ENCODE data around the gene PPP1R15B. TPM values are rescaled to one million over a fixed set of nuclear protein-coding genes. Genes with fewer than 3 reads are reported as not detected.

Gene PPP1R15B
- total RNA-seq (2014; rRNA removed; shearing (Covaris generic); ENCODE audit: low replicate concordance) = 35.0 and 36.8 TPM in 2 replicates

DNA sequence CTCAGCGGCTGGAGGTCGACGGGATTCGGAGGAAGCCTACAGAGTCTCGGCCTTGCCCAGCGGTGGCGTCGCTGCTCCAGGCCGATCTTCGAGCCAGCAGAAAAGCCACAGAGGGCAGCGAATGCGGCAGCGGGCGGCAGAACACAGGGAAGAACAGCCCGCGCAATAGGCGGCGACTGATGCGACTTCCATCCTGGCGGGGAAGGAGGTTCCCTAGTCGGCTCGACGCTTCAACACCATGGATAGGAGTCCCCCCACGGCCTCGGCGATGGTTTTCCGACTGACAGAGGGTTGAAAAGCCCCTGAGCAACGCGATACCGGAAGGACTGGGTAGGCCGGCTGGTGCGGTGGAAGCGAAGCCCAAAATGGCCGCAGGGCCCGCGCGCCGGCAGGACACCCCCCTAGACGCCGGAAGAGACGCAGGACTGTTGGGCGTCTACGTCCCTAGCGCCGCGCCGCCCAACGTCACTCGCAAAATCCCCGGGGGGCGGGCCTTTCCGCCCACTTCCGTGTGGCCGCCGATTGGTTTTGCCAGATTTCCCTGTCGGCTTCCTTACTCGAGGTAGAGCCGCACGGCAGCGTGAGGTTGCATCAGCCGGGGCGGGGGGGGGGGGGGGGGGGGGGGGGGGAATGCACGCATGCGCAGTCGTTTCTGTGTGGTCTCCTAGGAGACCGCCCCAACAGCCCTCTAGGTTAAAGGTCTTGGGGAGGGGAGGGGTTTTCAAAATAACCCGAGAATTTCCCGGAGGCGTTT is at the start of gene PPP1R15B:
PPP1R15B (minus strand) TSS at position 367 of the 754 bp plus-strand sequence. CDS start 406 bp downstream, outside the sequence.
- DNase-seq = peak; percentile 98

DNA sequence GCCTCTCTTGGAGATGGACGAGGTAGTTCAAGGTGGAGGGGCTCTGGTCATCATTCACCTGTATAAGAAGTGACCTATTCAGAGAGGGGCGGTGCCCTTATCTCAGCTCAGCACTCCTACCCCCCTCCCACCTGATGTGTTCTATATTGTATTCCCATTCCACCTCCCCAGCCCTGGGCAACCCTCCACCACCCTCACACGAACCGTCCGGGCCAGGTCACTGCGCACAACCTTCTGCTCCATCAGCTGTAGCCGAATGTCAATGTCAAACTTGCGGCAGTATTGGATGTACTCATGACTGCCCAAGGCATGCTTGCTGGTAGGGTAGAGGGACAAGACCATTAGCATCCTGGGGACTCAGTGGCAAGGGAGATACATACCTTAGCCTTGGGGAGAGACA is 48.7 kb upstream of the PPP1R15B start:
- Histone ChIP-seq H3K36me3 (no peaks in the 10 kb centered on the region; the same call in 1 of the 2 replicates), H3K9me3 (no peaks in the 10 kb centered on the region), H3K27me3 (no peaks in the 10 kb centered on the region)

More for the DNA sequence above, at the start of gene PPP1R15B:
- H3K27me3 ChIP-seq = no peaks in the 10 kb centered on the region
- peak within 1 kb of the TSS; percentile 91 for H3K4me3 ChIP-seq
- H3K9me3 ChIP-seq = no peaks in the 10 kb centered on the region
- peaks cover 45% of the 10 kb centered on the region for H3K36me3 ChIP-seq

DNA sequence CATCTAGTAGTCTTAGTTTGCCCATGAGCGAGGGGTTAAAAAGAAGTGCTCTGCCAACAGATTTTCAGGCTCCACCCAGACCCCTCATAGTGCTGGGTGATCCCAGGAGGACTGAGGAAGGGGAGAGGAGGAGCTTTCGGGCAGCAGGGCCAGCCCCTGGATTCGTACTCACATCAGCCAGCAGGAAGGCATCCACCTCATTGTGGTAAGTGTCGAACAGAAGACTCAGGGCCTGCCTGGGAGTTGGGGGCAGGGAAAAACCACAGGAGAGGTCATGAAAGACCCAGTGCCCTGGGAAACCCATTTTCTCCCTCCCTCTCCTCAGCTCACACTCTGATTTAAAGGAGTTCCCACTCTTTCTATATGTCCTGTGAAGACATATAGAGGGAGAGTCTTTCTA is 48.1 kb upstream of the PPP1R15B start:
- H3K9me3 ChIP-seq = no peaks in the 10 kb centered on the region
- no peaks in the 10 kb centered on the region; the same call in 1 of the 2 replicates for H3K36me3 ChIP-seq

More for the DNA sequence above, 48.7 kb upstream of the PPP1R15B start:
- no peak overlapping the region for H3K4me3 ChIP-seq
- DNase-seq = no peak

DNA sequence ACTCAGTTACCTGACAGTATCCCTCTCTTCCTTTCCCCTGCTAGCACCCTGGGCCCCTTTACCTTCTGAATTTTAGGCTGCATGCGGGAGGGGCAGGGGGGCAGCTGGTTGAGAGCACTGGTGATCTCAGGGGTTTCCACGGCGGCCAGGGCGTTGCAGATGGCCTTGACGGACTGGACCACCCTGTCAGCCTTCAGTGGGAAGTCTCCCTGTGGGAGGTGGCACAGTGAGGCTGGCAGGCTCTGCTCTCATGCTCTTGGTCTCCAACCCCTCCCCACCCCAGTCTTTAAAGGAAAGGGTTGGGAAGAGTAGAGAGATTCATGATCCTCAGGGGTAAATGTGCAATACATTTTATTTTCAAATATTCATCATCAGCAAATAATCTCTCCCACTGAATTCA is 46.0 kb upstream of the PPP1R15B start:
- Histone ChIP-seq H3K27me3 (no peaks in the 10 kb centered on the region), H3K9me3 (no peaks in the 10 kb centered on the region), H3K36me3 (no peaks in the 10 kb centered on the region), H3K4me3 (no peak overlapping the region)
- DNase-seq = no peak

More for the DNA sequence above, 48.1 kb upstream of the PPP1R15B start:
- no peak for DNase-seq
- H3K4me3 ChIP-seq = no peak overlapping the region
- no peaks in the 10 kb centered on the region for H3K27me3 ChIP-seq

DNA sequence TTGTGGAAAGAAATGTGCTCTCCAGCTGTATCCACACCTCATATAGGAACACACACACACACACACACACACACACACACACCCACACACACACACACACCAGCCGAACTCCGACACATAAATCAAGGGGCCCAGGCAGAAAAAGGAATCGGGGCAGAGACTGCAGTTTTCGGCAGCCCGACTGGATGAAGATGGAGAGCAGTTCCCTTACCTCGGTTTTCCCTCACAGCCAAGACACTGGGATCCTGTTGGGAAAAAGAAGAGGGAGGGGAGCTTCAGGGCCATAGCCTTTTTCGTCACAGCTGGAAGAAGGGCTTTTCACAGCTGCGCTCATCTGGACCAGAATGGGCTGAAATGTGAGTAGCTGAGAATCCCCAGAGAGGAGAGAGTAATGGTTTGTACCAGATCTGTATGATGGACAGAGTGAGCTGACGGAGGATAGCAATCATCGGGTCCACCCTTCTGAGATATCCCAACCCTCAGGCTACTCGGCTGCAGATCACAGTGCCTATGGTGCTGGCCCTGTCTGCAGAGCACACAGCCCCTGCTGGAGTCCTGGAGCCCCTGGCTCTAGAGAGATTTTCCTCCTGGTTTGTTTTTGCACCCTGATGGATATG is 45.3 kb upstream of the PPP1R15B start:
- H3K27me3 ChIP-seq = no peaks in the 10 kb centered on the region
- no peak overlapping the region for H3K4me3 ChIP-seq
- DNase-seq = no peak
- no peaks in the 10 kb centered on the region for H3K9me3 ChIP-seq
- no peaks in the 10 kb centered on the region for H3K36me3 ChIP-seq

GRCh38 chr1:204455831-204456145 is 44.2 kb upstream of the PPP1R15B start:
- no peaks in the 10 kb centered on the region for H3K9me3 ChIP-seq
- no peak overlapping the region for H3K4me3 ChIP-seq
- no peaks in the 10 kb centered on the region for H3K27me3 ChIP-seq
- H3K36me3 ChIP-seq = no peaks in the 10 kb centered on the region; the same call in 1 of the 2 replicates
- DNase-seq = no peak

DNA sequence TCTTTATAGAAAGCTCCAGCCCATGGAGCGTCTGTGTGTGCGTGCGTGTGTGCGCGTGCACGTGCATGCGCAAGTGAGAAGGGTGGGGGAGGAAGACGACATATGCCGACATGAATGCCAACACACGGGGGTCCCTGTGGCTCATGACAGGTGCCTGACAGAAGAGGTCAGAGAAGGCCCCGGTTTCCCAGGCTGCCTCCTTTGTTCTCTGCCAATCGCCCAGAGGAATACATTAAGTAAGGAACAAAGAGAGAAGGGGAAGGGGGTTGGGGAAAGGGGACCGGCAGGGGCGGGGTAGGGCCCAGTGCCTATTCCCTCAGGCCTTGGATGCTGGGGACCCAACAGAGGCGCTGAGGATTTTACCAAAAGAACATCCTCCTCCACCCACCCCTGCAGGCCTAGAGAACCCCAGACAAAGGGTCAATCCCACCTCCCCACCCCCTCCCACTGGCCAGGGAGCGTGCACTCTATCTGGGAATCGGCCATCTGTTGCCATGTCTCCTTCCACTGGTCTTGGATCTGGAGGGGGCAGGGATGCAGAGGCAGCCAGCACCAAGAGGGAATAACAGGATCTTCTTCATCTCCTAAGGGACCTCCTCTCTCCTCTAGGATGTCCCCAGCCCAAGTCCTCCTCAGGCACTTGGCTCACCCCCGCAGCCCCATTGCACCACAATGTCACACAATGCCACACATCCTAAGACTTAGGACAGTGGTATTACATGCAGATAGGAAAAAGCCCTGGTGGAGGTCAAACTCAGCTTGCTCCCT is 43.6 kb upstream of the PPP1R15B start:
- no peak overlapping the region for H3K4me3 ChIP-seq
- DNase-seq = no peak

GRCh38 chr1:204454476-204454875 is 42.9 kb upstream of the PPP1R15B start:
- Histone ChIP-seq H3K36me3 (no peaks in the 10 kb centered on the region; the same call in 1 of the 2 replicates), H3K27me3 (no peaks in the 10 kb centered on the region), H3K4me3 (no peak overlapping the region), H3K9me3 (no peaks in the 10 kb centered on the region)
- no peak for DNase-seq

More for the DNA sequence above, 43.6 kb upstream of the PPP1R15B start:
- Histone ChIP-seq H3K27me3 (no peaks in the 10 kb centered on the region), H3K9me3 (no peaks in the 10 kb centered on the region), H3K36me3 (no peaks in the 10 kb centered on the region; the same call in 1 of the 2 replicates)

GRCh38 chr1:204453141-204453772 is 41.6 kb upstream of the PPP1R15B start:
- Histone ChIP-seq H3K36me3 (no peaks in the 10 kb centered on the region; the same call in 1 of the 2 replicates), H3K27me3 (no peaks in the 10 kb centered on the region), H3K4me3 (no peak overlapping the region), H3K9me3 (no peaks in the 10 kb centered on the region)
- no peak for DNase-seq

DNA sequence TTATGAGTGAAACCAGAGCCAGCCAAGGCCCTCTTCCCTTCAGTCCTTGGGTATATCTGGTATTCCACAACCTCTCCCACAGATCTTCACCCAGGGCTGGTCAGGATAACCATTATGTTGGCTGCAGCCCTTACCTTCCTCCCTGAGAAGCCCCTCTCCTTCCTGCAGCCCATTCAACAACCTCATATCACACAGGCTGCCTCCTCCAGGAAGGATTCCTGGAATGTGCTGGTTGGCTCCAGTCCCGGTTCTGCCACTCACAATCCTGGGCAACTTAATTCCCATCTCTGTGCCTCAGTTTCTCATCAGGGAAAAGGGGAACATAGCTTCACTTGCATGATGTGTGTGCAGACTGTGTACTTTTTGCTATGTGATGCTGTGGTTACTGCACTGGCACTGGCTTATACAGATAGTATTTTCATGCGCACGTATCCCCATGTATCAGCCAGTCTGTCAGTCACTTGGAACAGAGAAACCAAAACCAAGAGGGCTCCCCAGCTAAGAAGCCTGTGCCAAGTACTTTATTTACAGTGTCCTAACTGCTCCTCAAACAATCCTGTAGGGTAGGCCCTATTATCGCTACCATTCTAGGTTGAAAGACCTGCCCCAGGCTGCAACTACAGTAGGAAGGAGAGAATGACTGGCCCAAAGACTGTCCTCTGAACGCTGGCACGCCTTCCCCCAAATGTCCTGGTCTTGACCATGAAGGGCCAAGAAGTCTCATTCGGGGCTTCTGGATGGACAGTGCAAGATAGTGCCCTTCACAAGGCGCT is 39.9 kb upstream of the PPP1R15B start:
- no peaks in the 10 kb centered on the region for H3K9me3 ChIP-seq
- no peak overlapping the region for H3K4me3 ChIP-seq
- H3K27me3 ChIP-seq = no peaks in the 10 kb centered on the region
- H3K36me3 ChIP-seq = no peaks in the 10 kb centered on the region; the same call in 1 of the 2 replicates
- no peak for DNase-seq

DNA sequence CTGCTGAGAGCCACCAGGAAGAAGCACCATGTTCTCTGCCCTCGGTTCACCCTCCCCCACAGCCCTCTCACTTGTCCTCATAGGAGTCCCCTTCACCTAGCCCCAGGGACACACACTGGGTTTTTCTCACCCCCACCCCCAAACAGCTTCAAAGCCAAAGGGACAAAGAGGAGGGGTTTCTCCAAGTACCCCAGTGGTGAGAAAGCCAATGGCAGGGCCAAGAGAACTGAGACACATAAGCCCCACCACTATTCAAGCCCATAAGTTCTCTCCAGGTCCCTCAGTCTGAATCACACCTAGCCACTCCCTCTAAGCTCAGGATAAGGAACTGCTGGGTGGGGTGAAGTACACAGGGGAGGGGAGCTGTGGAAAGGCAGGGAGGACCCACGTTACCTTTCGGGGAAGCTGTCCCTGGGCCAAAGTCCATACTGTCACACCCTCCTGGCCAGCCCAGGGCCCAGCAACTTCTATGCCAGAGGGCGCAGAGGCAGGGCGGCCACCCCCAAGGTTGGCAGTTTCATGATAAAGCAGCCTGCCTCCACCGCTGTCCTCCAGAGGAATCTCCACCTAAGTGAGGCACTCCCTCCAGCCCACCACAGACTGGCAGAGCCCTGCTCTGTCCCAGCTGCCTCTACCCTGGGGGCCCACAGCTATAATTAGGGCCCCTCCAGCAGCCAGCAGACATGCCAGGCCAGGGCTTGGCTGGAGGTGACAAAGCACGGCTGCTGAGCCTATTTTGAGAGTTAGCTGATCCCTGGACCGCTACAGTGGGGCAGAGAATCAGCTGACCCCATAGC is 39.0 kb upstream of the PPP1R15B start:
- Histone ChIP-seq H3K27me3 (no peaks in the 10 kb centered on the region), H3K4me3 (no peak overlapping the region), H3K36me3 (no peaks in the 10 kb centered on the region; the same call in 1 of the 2 replicates), H3K9me3 (no peaks in the 10 kb centered on the region)
- DNase-seq = no peak

GRCh38 chr1:204449678-204450280 is 38.2 kb upstream of the PPP1R15B start:
- H3K36me3 ChIP-seq = no peaks in the 10 kb centered on the region; the same call in 1 of the 2 replicates
- no peaks in the 10 kb centered on the region for H3K9me3 ChIP-seq
- H3K4me3 ChIP-seq = no peak overlapping the region
- H3K27me3 ChIP-seq = no peaks in the 10 kb centered on the region
- DNase-seq = no peak

DNA sequence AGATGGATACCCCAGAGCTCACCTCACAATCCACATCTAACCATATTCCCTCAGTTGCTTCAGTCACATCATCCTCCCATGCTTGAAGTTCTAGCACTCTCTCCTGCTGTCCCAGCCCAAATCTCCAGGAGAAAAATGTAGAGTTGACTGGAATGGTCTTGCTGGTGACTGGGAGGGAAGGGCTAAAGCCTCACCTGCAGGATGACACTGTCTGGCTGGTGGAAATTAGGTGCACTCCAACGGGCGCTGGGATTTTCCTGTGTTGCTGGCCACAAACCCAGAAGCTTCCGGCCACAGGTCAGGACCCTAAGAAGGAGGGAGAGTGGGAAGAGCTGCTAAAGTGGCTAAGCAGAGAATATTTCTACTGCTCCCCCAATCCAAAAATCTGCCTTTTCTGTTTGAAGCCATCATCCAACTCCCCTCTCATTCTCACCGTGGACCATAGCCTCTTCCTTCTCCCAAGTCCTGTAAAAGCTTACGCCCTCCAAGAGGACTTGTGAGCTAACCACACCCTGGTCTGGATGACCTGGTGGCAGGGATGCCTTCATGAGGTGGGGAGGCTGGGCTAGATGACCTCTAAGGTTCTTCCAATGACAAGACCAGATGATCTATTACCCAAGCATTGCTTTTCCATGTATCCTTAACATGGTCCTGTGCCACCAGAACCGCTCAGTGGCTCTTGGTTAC is 37.5 kb upstream of the PPP1R15B start:
- Histone ChIP-seq H3K27me3 (no peaks in the 10 kb centered on the region), H3K9me3 (no peaks in the 10 kb centered on the region), H3K4me3 (no peak overlapping the region), H3K36me3 (no peaks in the 10 kb centered on the region; the same call in 1 of the 2 replicates)
- DNase-seq = no peak

GRCh38 chr1:204448344-204448964 is 36.8 kb upstream of the PPP1R15B start:
- no peaks in the 10 kb centered on the region for H3K27me3 ChIP-seq
- no peak overlapping the region for H3K4me3 ChIP-seq
- DNase-seq = no peak
- no peaks in the 10 kb centered on the region for H3K9me3 ChIP-seq
- H3K36me3 ChIP-seq = no peaks in the 10 kb centered on the region; the same call in 1 of the 2 replicates
